ENCODE results near the gene SC5D. TPM values are rescaled to one million over a fixed set of nuclear protein-coding genes. Genes with fewer than 3 reads are reported as not detected.

The SC5D gene
- polyA plus RNA-seq, 2 of the 4 experiments (the other 2 are of a cell fraction) = 18.1 to 28.1 TPM

GRCh38 chr11:121347813-121348212 lies 55.2 kb downstream of the SC5D start:
- CTCF ChIA-PET = no interaction called here
- TF ChIP-seq ESRRA (IDR thresholded peaks at IDR 0.05; ENCODE audit: borderline replicate concordance, low read length) (no peak), BCL3 (IDR thresholded peaks at IDR 0.05) (no peak), EP300 (IDR thresholded peaks at IDR 0.05) (no peak), FOSL2 (IDR thresholded peaks at IDR 0.05) (no peak), FOSL2 (CRISPR knock-in tag; IDR thresholded peaks at IDR 0.05) (no peak), MAX (IDR thresholded peaks at IDR 0.05) (no peak), HMGXB4 (CRISPR knock-in tag; IDR thresholded peaks at IDR 0.05; ENCODE audit: borderline replicate concordance) (no peak), MAZ (IDR thresholded peaks at IDR 0.05; ENCODE audit: borderline replicate concordance, low read depth, low read length) (no peak), RCOR1 (IDR thresholded peaks at IDR 0.05; ENCODE audit: low read depth, low read length) (no peak), CBX2 (IDR thresholded peaks at IDR 0.05; ENCODE audit: borderline replicate concordance, low read depth) (no peak), EHMT2 (IDR thresholded peaks at IDR 0.05; ENCODE audit: low read depth) (no peak), CBX8 (IDR thresholded peaks at IDR 0.05) (no peak), RAD21 (conservative IDR thresholded peaks at IDR 0.05 in 1 of 2, IDR thresholded peaks at IDR 0.05 in 1 of 2) (no peak), RNF2 (IDR thresholded peaks at IDR 0.05; ENCODE audit: borderline replicate concordance, low read depth) (no peak), REST (IDR thresholded peaks at IDR 0.05) (no peak), CHD4 (IDR thresholded peaks at IDR 0.05; ENCODE audit: borderline replicate concordance) (no peak), GATA3 (IDR thresholded peaks at IDR 0.05; ENCODE audit: borderline replicate concordance) (no peak), POLR2AphosphoS2 (conservative IDR thresholded peaks at IDR 0.05; ENCODE audit: low read length) (no peak), ZFP36 (IDR thresholded peaks at IDR 0.05; ENCODE audit: borderline replicate concordance, partially characterized antibody) (no peak), ZNF302 (CRISPR knock-in tag; IDR thresholded peaks at IDR 0.05) (no peak), KDM5A (IDR thresholded peaks at IDR 0.05) (no peak)
- Histone ChIP-seq H3K4me1 (no peaks in the 10 kb centered on the region), H3K9me3 (no peaks in the 10 kb centered on the region), H3K4me3 (no peak overlapping the region), H3K4me2 (no peak overlapping the region), H3K27ac (no peak overlapping the region)
- 46% methylated on average over 5 of the region's 5 CpGs for WGBS (ENCODE audit: missing lambda C conversion rate)
- POLR2A ChIA-PET = no interaction called here
- no peak for FAIRE-seq
- ATAC-seq = no peak
- DNase-seq (ENCODE audit: low read depth in 1 of 2, low spot score in 1 of 2) = no peak
